Hepatocyte (in vitro differentiated cells): ENCODE data around the gene PTGER3. TPM values are rescaled to one million over a fixed set of nuclear protein-coding genes. Genes with fewer than 3 reads are reported as not detected.
A peak's percentile ranks its signal among the peaks of the same experiment; 100 is the strongest.

Experiments
- DNase-seq: peaks from one replicate; pipeline ENCODE4 v3.0.0-alpha.2; 2016; ENCODE audit warnings: low spot score
- H2AFZ ChIP-seq: fragments of 200-600 bp; sonication (generic); 2 replicates; pipeline ENCODE4 v1.6.0; 2016; ENCODE audit warnings: antibody characterized with exemption, mild to moderate bottlenecking
- H3K27ac ChIP-seq: fragments of 200-600 bp; sonication (generic); 2 replicates; pipeline ENCODE4 v1.5.1; 2016; ENCODE audit warnings: mild to moderate bottlenecking
- H3K27me3 ChIP-seq: fragments of 200-600 bp; sonication (generic); 2 replicates; pipeline ENCODE4 v1.6.1; 2016
- H3K36me3 ChIP-seq: fragments of 200-600 bp; sonication (generic); replicated peaks from 2 replicates; pipeline ENCODE4 v1.5.1; 2016; ENCODE audit warnings: low read depth; ENCODE audit not compliant: insufficient read depth
- H3K4me1 ChIP-seq: fragments of 200-600 bp; sonication (generic); 2 replicates; pipeline ENCODE4 v1.5.1; 2016; ENCODE audit warnings: mild to moderate bottlenecking, moderate library complexity; ENCODE audit not compliant: insufficient read depth
- H3K4me2 ChIP-seq: fragments of 200-600 bp; sonication (generic); 2 replicates; pipeline ENCODE4 v1.6.0; 2016
- H3K4me3 ChIP-seq: fragments of 200-600 bp; sonication (generic); 2 replicates; pipeline ENCODE4 v1.5.1; 2016; ENCODE audit warnings: mild to moderate bottlenecking
- H3K79me2 ChIP-seq: fragments of 200-600 bp; sonication (generic); 2 replicates; pipeline ENCODE4 v1.6.0; 2017; ENCODE audit warnings: mild to moderate bottlenecking
- H3K9me2 ChIP-seq: fragments of 200-600 bp; sonication (generic); replicated peaks from 2 replicates; pipeline ENCODE4 v1.6.0; 2017; ENCODE audit warnings: mild to moderate bottlenecking; ENCODE audit not compliant: insufficient read depth
- H3K9me3 ChIP-seq: fragments of 200-600 bp; sonication (generic); 2 replicates; pipeline ENCODE4 v1.5.1; 2016; ENCODE audit warnings: low read depth, mild to moderate bottlenecking
- H4K20me1 ChIP-seq: fragments of 200-600 bp; sonication (generic); 2 replicates; pipeline ENCODE4 v1.6.0; 2016; ENCODE audit warnings: mild to moderate bottlenecking; ENCODE audit not compliant: insufficient read depth, poor library complexity, severe bottlenecking
- CTCF ChIP-seq: fragments of 200-600 bp; sonication (generic); IDR thresholded peaks from 2 replicates; pipeline ENCODE4 v1.5.1; 2016; ENCODE audit warnings: antibody characterized with exemption, mild to moderate bottlenecking; ENCODE audit not compliant: poor library complexity
- EZH2 ChIP-seq: fragments of 200-600 bp; sonication (generic); IDR thresholded peaks from 2 replicates; pipeline ENCODE4 v1.6.1; 2016; ENCODE audit warnings: antibody characterized with exemption, mild to moderate bottlenecking, borderline replicate concordance
- EZH2phosphoT487 ChIP-seq: fragments of 200-600 bp; sonication (generic); IDR thresholded peaks from one replicate; pipeline ENCODE4 v1.6.1; 2018; ENCODE audit warnings: antibody characterized with exemption, mild to moderate bottlenecking, low read depth, moderate library complexity; ENCODE audit not compliant: unreplicated experiment, severe bottlenecking
- WGBS: methylation state at CpG from one replicate; pipeline ENCODE4 v1.1.6; 2016; ENCODE audit warnings: low lambda C conversion rate; ENCODE audit errors: missing lambda C conversion rate; 5-methylcytosine and 5-hydroxymethylcytosine counted together
- polyA plus RNA-seq: library from polyadenylated mRNA; unstranded; fragments of >200 nt; fragmentation: Nextera tagmentation; extraction: Ambion mirVana; gene quantifications from 2 replicates; pipeline ENCODE4 v1.2.1, GENCODE V29; 2016
- total RNA-seq: library from RNA; depleted of rRNA; stranded (reverse); fragments of >200 nt; gene quantifications from 2 replicates; pipeline ENCODE4 v1.2.3, GENCODE V29; 2014

The PTGER3 gene
- total and polyA plus RNA-seq, 2 experiments from 2014 or later: 1.0 to 1.4 TPM

GRCh38 chr1:70966018-70966638 lies 81.5 kb downstream of the PTGER3 start:
- no peaks in the 10 kb centered on the region for H3K9me2 ChIP-seq
- no peak overlapping the region for H3K4me2 ChIP-seq
- no peaks in the 10 kb centered on the region for H3K27me3 ChIP-seq
- H3K4me3 ChIP-seq: no peak overlapping the region
- no peaks in the 10 kb centered on the region for H3K4me1 ChIP-seq
- 42% methylated on average over 2 of the region's 2 CpGs for WGBS
- no peaks in the 10 kb centered on the region for H3K9me3 ChIP-seq
- no peaks in the 10 kb centered on the region for H3K36me3 ChIP-seq
- H3K27ac ChIP-seq: no peak overlapping the region
- H3K79me2 ChIP-seq: no peaks in the 10 kb centered on the region
- no peak for TF ChIP-seq EZH2phosphoT487
- TF ChIP-seq CTCF: peak; percentile 24
- no peak overlapping the region for H2AFZ ChIP-seq
- H4K20me1 ChIP-seq: no peaks in the 10 kb centered on the region
- DNase-seq: no peak

- H3K36me3 ChIP-seq: no peaks in the 10 kb centered on the region
- no peaks in the 10 kb centered on the region for H3K4me1 ChIP-seq
- H2AFZ ChIP-seq: no peak overlapping the region
- no peaks in the 10 kb centered on the region for H3K9me3 ChIP-seq
- 82% methylated on average over 6 of the region's 6 CpGs for WGBS
- H3K4me2 ChIP-seq: no peak overlapping the region
- no peaks in the 10 kb centered on the region for H3K27me3 ChIP-seq
- DNase-seq: no peak
- no peaks in the 10 kb centered on the region for H3K9me2 ChIP-seq
- TF ChIP-seq EZH2phosphoT487: no peak
- TF ChIP-seq CTCF: no peak
- no peak for TF ChIP-seq EZH2
- H3K27ac ChIP-seq: no peak overlapping the region
- H4K20me1 ChIP-seq: no peaks in the 10 kb centered on the region
- H3K4me3 ChIP-seq: no peak overlapping the region
- H3K79me2 ChIP-seq: no peaks in the 10 kb centered on the region
Measured at GRCh38 chr1:70963374-70963773, 84.2 kb downstream of the PTGER3 start.

- WGBS: 57% methylated on average over 1 of the region's 1 CpG
- Histone ChIP-seq H3K9me2 (no peaks in the 10 kb centered on the region), H3K79me2 (no peaks in the 10 kb centered on the region), H3K4me1 (no peaks in the 10 kb centered on the region), H2AFZ (no peak overlapping the region), H3K9me3 (no peaks in the 10 kb centered on the region), H4K20me1 (no peaks in the 10 kb centered on the region), H3K27me3 (no peaks in the 10 kb centered on the region), H3K4me2 (no peak overlapping the region), H3K27ac (no peak overlapping the region), H3K36me3 (no peaks in the 10 kb centered on the region), H3K4me3 (no peak overlapping the region)
- no peak for DNase-seq
- TF ChIP-seq EZH2 (no peak), CTCF (no peak), EZH2phosphoT487 (no peak)
Measured at GRCh38 chr1:70961374-70961975, 86.1 kb downstream of the PTGER3 start.
